ENCODE data around the gene ZNF722. TPM values are rescaled to one million over a fixed set of nuclear protein-coding genes. Genes with fewer than 3 reads are reported as not detected.
"Not testable (repeated sequence)": the region's sequence is repeated elsewhere in the genome, so short reads cannot be mapped to it uniquely, and the experiment has no call there.

The ZNF722 gene
- total RNA-seq (2014; rRNA removed; shearing (Covaris generic)): not detected in 2 replicates

DNA sequence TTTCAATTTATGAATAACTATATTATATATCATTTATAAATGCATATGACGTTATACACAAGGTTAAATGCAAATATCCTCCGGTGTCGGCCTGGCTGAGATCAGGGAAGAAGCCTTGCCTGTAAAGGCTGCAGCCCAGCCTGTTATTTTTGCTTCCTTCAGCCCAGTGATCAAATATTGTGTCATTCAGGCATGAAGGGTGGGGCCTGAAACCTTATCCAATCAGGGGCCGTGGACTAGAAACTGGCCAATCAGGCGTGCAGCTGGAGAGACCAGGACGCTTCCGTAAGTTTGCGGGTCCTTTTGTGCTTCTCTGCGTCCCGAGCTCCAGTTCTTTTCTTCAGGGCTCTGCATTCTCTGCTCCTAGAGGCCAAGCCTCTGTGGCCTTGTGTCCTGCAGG is at the start of gene ZNF722:
ZNF722 (plus strand) TSS at position 301 of the 400 bp plus-strand sequence. CDS start 113 bp downstream, outside the sequence.
- Histone ChIP-seq H3K4me3 (no peak within 1 kb of the TSS), H3K4me1 (replicated peaks) (no peaks in the 10 kb centered on the region), H3K9me3 (replicated peaks) (no peaks in the 10 kb centered on the region), H3K36me3 (no peaks in the 10 kb centered on the region), H3K27ac (no peak within 1 kb of the TSS), H3K27me3 (replicated peaks) (no peaks in the 10 kb centered on the region)
- no peak for DNase-seq (ENCODE audit: low read depth in 1 of 2, low spot score in 2 of 2)

DNA sequence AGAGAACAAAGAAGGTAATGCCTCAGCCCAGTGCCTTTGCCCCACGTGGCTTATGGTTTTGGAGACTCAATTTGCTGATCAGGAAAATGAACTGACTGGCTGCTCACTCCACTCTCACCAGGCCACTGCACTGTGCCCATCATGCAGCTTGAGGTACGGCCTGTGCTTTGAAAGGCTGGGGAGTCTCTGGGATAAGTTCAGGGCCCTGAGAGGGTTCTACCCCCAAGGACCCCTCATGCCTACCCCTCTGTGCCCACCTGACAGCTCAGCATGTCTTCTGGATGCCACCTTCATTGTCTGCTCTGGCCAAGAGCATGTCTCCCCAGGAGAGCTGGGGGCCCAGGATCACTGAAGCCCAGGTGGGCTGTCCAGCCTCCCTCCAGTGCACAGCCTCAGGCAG is 45.5 kb upstream of the ZNF722 start:
- H3K27ac ChIP-seq: no peak overlapping the region
- no peak overlapping the region for H3K4me3 ChIP-seq
- DNase-seq (ENCODE audit: low read depth in 1 of 2, low spot score in 2 of 2): no peak
- no peaks in the 10 kb centered on the region for H3K27me3 ChIP-seq (replicated peaks)
- H3K36me3 ChIP-seq: no peaks in the 10 kb centered on the region
- no peaks in the 10 kb centered on the region; the same call in 1 of the 2 replicates for H3K9me3 ChIP-seq (replicated peaks)
- no peaks in the 10 kb centered on the region for H3K4me1 ChIP-seq (replicated peaks)

DNA sequence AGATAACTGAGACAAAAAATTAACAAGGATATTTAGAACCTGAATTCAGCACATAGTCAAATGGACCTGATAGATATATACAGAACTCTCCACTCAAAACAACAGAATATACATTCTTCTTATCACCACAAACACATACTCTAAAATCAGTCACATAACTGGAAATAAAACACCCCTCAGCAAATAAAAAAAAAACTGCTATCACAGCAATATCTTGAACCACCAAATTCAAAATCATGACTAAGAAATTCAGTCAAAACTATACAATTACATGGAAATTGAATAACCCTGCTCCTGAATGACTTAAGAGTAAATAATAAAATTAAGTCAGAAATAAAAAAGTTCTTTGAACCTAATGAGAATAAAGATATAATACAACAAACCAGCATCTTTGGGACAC is 30.0 kb upstream of the ZNF722 start:
- H3K4me1 ChIP-seq (replicated peaks): no peaks in the 10 kb centered on the region
- H3K36me3 ChIP-seq: no peaks in the 10 kb centered on the region
- no peaks in the 10 kb centered on the region; the same call in 1 of the 2 replicates for H3K9me3 ChIP-seq (replicated peaks)
- DNase-seq (ENCODE audit: low read depth in 1 of 2, low spot score in 2 of 2): no peak
- H3K27ac ChIP-seq: no peak overlapping the region
- no peak overlapping the region for H3K4me3 ChIP-seq
- no peaks in the 10 kb centered on the region for H3K27me3 ChIP-seq (replicated peaks)

DNA sequence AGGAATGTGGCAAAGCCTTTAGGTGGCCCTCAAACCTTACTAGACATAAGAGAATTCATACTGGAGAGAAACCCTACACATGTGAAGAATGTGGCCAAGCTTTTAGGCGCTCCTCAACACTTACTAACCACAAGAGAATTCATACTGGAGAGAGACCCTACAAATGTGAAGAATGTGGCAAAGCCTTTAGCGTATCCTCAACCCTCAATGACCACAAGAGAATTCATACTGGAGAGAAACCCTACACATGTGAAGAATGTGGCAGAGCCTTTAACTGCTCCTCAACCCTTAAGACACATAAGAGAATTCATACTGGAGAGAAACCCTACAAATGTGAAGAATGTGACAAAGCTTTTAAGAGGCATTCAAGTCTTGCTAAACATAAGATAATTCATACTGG is 16.8 kb downstream of the ZNF722 start:
- not testable (repeated sequence) for H3K9me3 ChIP-seq (replicated peaks); H3K27ac ChIP-seq; H3K36me3 ChIP-seq; DNase-seq (ENCODE audit: low read depth in 1 of 2, low spot score in 2 of 2); H3K4me3 ChIP-seq; H3K4me1 ChIP-seq (replicated peaks); H3K27me3 ChIP-seq (replicated peaks)

DNA sequence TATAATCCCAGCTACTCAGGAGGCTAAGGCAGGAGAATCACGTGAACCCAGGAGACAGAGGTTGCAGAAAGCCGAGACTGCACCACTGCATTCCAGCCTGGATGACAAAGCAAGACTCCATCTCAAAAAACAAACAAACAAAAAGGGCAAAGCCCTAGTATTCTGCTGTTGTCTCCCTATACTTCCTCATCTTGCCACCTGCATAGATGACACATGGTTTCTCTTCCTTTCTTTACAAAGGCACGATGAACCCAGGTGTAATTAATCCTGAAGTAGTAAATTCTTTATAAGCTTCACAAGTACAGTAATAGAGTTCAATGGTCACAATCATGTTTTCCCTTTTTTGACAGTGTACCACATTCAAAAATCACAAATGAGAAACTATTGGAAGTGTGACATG is 36.7 kb downstream of the ZNF722 start:
- H3K4me3 ChIP-seq: no peak overlapping the region
- no peaks in the 10 kb centered on the region for H3K27me3 ChIP-seq (replicated peaks)
- H3K9me3 ChIP-seq (replicated peaks): 0 out of 2 replicates have a peak, but pooled peaks cover 2% of the 10 kb centered on the region
- no peak overlapping the region for H3K27ac ChIP-seq
- H3K36me3 ChIP-seq: no peaks in the 10 kb centered on the region
- no peaks in the 10 kb centered on the region for H3K4me1 ChIP-seq (replicated peaks)
- no peak for DNase-seq (ENCODE audit: low read depth in 1 of 2, low spot score in 2 of 2)

DNA sequence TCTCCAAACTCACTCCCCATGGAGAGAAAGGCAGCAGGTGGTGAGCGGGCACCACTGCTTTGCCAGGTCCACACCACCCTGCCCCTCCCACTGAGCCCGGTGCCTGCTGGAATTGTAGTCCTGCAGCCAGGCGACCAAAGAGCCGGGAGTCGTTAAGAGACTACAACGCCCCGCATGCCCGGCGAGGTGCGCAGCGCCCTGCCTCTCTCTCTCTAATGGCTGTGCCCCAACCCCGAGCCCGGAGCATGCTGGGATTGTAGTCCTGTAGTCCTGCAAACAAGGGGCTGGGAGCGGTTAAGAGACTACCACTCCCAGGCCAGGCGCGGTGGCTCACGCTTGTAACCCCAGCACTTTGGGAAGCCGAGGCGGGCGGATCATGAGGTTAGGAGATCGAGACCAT is 38.4 kb downstream of the ZNF722 start:
- Histone ChIP-seq H3K27me3 (replicated peaks) (no peaks in the 10 kb centered on the region), H3K27ac (no peak overlapping the region), H3K4me3 (no peak overlapping the region), H3K36me3 (no peaks in the 10 kb centered on the region), H3K4me1 (replicated peaks) (no peaks in the 10 kb centered on the region), H3K9me3 (replicated peaks) (0 out of 2 replicates have a peak, but pooled peaks cover 2% of the 10 kb centered on the region)
- no peak for DNase-seq (ENCODE audit: low read depth in 1 of 2, low spot score in 2 of 2)

DNA sequence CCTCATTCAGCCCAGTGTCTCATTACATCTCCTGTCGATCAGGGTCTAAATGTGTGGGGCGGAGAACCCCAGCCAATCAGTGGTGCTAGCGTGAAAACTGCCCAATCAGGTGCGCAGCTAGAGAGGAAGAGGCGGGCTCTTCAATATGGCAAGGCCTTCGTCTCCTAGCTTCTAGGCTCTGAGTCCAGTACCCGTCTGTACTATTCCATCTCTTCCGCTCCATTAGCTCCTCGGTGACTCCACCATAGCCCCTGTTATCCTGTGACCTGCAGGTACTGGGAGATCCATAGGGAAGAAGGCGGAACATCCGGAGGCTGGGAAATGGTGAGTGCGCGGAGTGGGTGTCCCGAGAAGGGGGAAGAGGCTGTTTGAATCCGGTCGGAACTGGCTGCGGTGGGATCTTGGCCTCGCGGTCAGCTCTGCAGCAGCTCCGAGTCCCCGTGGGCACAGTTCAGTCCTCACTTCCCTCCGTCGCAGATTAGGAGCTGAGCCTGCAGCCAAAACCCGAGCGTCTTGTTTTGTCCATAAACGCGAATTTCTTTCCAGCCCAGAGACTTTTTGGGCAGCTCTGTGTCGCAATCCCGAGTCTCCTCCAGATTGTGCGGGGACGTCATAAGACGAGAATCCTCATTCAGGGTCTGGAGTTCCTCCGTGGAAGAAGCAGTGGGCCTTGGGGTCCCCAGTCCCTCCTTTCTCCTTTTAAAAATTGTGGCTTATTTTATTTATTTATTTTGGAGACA is 46.8 kb downstream of the ZNF722 start, which contains the start of gene ZNF727:
ZNF727 (plus strand) TSS at position 134 of the 740 bp plus-strand sequence; CDS start at position 322, 188 bp downstream.
- DNase-seq (ENCODE audit: low read depth in 1 of 2, low spot score in 2 of 2): no peak
- H3K36me3 ChIP-seq: no peaks in the 10 kb centered on the region
- no peaks in the 10 kb centered on the region for H3K4me1 ChIP-seq (replicated peaks)
- H3K27me3 ChIP-seq (replicated peaks): no peaks in the 10 kb centered on the region
- no peaks in the 10 kb centered on the region for H3K9me3 ChIP-seq (replicated peaks)
- H3K27ac ChIP-seq: no peak within 1 kb of the TSS
- H3K4me3 ChIP-seq: no peak within 1 kb of the TSS

DNA sequence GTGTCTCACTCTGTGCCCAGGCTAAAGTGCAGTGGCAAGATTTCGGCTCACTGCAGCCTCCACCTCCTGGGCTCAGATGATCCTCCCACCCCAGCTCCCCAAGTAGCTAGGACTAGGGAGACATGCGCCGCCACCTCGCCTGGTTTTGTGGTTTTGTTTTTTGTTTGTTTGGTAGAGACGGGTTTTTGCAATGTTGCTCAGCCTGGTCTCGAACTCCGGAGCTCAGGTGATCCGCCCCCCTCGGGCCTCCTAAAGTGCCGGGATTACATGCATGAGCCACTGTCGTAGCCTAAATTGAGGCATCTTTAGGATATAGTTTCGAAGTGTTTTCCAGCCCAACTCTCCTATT is 47.4 kb downstream of the ZNF722 start:
- Histone ChIP-seq H3K9me3 (replicated peaks) (no peaks in the 10 kb centered on the region), H3K27me3 (replicated peaks) (no peaks in the 10 kb centered on the region), H3K4me3 (no peak overlapping the region), H3K36me3 (no peaks in the 10 kb centered on the region), H3K4me1 (replicated peaks) (no peaks in the 10 kb centered on the region), H3K27ac (no peak overlapping the region)
- no peak for DNase-seq (ENCODE audit: low read depth in 1 of 2, low spot score in 2 of 2)

Other genes with a start within 250 kb of the ZNF722 start
- not detected in 2 replicates for gene ZNF727, start 46.6 kb downstream of the ZNF722 start, total RNA-seq (2014; rRNA removed; shearing (Covaris generic))
- gene ZNF735, start 208.4 kb downstream of the ZNF722 start, total RNA-seq (2014; rRNA removed; shearing (Covaris generic)): not detected in 2 replicates
- not detected in 2 replicates for gene ZNF679, start 229.6 kb downstream of the ZNF722 start, total RNA-seq (2014; rRNA removed; shearing (Covaris generic))